ENCODE data around the gene CIDEC.
"Not testable (repeated sequence)": the region's sequence is repeated elsewhere in the genome, so short reads cannot be mapped to it uniquely, and the experiment has no call there.

Gene CIDEC

GRCh38 chr3:9876255-9876654 lies 3.8 kb downstream of the CIDEC start:
- not testable (repeated sequence) for DNase-seq (ENCODE audit: low read depth, low spot score)

- no peak for DNase-seq (ENCODE audit: low read depth, low spot score)
These were observed 4.6 kb downstream of the CIDEC start for GRCh38 chr3:9875448-9875847.

- DNase-seq (ENCODE audit: low read depth, low spot score) = not testable (repeated sequence)
These were observed 8.0 kb downstream of the CIDEC start for GRCh38 chr3:9872067-9872466.

- DNase-seq (ENCODE audit: low read depth, low spot score) = no peak
These were observed 9.1 kb downstream of the CIDEC start for GRCh38 chr3:9870978-9871377.

GRCh38 chr3:9869955-9870354 lies 10.1 kb downstream of the CIDEC start:
- DNase-seq (ENCODE audit: low read depth, low spot score) = no peak

GRCh38 chr3:9867106-9867505 lies 12.9 kb downstream of the CIDEC start:
- DNase-seq (ENCODE audit: low read depth, low spot score) = no peak

GRCh38 chr3:9866639-9867038 lies 13.4 kb downstream of the CIDEC start:
- DNase-seq (ENCODE audit: low read depth, low spot score) = no peak

- not testable (repeated sequence) for DNase-seq (ENCODE audit: low read depth, low spot score)
These were observed 14.9 kb downstream of the CIDEC start for GRCh38 chr3:9865125-9865637.

GRCh38 chr3:9864200-9864927 lies 15.7 kb downstream of the CIDEC start:
- no peak for DNase-seq (ENCODE audit: low read depth, low spot score)

GRCh38 chr3:9863058-9863772 lies 16.8 kb downstream of the CIDEC start:
- no peak for DNase-seq (ENCODE audit: low read depth, low spot score)

- DNase-seq (ENCODE audit: low read depth, low spot score) = peak; percentile 88
These were observed 17.5 kb downstream of the CIDEC start for GRCh38 chr3:9862391-9863057.

GRCh38 chr3:9861626-9862130 lies 18.4 kb downstream of the CIDEC start:
- no peak for DNase-seq (ENCODE audit: low read depth, low spot score)

GRCh38 chr3:9861201-9861600 lies 18.9 kb downstream of the CIDEC start:
- DNase-seq (ENCODE audit: low read depth, low spot score) = peak; percentile 25

GRCh38 chr3:9859530-9860025 lies 20.5 kb downstream of the CIDEC start:
- DNase-seq (ENCODE audit: low read depth, low spot score) = no peak

GRCh38 chr3:9855594-9855993 lies 24.5 kb downstream of the CIDEC start:
- DNase-seq (ENCODE audit: low read depth, low spot score) = no peak

- DNase-seq (ENCODE audit: low read depth, low spot score) = peak; percentile 36
These were observed 25.6 kb downstream of the CIDEC start for GRCh38 chr3:9854291-9854940.

- DNase-seq (ENCODE audit: low read depth, low spot score) = no peak
These were observed 27.5 kb downstream of the CIDEC start for GRCh38 chr3:9852528-9852927.

- not testable (repeated sequence) for DNase-seq (ENCODE audit: low read depth, low spot score)
These were observed 28.1 kb downstream of the CIDEC start for GRCh38 chr3:9851926-9852325.

GRCh38 chr3:9851383-9851782 lies 28.7 kb downstream of the CIDEC start:
- peak; percentile 31 for DNase-seq (ENCODE audit: low read depth, low spot score)

GRCh38 chr3:9848860-9849259 lies 31.2 kb downstream of the CIDEC start:
- DNase-seq (ENCODE audit: low read depth, low spot score) = not testable (repeated sequence)

GRCh38 chr3:9847870-9848269 lies 32.2 kb downstream of the CIDEC start:
- peak; percentile 69 for DNase-seq (ENCODE audit: low read depth, low spot score)

Measured in ELF-1 (cell line).